ENCODE data around the gene RBFOX1. TPM values are rescaled to one million over a fixed set of nuclear protein-coding genes. Genes with fewer than 3 reads are reported as not detected.

RBFOX1 gene
- total RNA-seq, 4 donors from 2014 or later = not detected

DNA sequence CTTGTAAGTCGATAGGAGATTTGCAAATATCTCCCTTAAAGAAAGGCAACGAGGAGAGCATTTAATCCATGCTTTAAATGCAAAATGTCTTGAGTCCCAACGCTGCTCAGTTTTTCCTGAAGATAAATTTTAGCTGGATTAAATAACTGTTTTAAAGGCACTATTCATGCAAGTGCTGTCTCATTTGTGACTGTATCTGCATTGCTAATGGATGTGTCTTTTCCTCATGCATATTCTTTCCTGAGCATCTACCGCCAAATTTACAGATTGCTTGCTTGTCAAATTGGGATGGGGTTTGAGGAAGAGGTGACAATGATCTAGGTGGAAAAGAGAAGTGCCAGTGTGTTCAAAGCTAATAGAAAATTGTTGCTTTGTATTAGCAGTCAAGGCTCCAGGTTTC lies 106.9 kb downstream of the RBFOX1 start:
- intact Hi-C loops (cut with DNase I) = no loop called here
- peaks cover 0 to 6% (median 0%) of the 10 kb centered on the region in 4 donors for H3K27me3 ChIP-seq
- no peaks in the 10 kb centered on the region for H3K36me3 ChIP-seq
- no peaks in the 10 kb centered on the region for H3K9me3 ChIP-seq
- H3K27ac ChIP-seq (replicated peaks in 1 of 4) = no peak overlapping the region
- 37% methylated on average over 4 of the region's 4 CpGs for WGBS
- DNase-seq (ENCODE audit: extremely low spot score) = no peak
- H3K4me3 ChIP-seq = no peak overlapping the region
- TF ChIP-seq POLR2AphosphoS5 (IDR thresholded peaks at IDR 0.05) (no peak), POLR2A (IDR thresholded peaks at IDR 0.05; ENCODE audit: low read depth) (no peak), EP300 (IDR thresholded peaks at IDR 0.05) (no peak)
- TF ChIP-seq, protein P1, sequence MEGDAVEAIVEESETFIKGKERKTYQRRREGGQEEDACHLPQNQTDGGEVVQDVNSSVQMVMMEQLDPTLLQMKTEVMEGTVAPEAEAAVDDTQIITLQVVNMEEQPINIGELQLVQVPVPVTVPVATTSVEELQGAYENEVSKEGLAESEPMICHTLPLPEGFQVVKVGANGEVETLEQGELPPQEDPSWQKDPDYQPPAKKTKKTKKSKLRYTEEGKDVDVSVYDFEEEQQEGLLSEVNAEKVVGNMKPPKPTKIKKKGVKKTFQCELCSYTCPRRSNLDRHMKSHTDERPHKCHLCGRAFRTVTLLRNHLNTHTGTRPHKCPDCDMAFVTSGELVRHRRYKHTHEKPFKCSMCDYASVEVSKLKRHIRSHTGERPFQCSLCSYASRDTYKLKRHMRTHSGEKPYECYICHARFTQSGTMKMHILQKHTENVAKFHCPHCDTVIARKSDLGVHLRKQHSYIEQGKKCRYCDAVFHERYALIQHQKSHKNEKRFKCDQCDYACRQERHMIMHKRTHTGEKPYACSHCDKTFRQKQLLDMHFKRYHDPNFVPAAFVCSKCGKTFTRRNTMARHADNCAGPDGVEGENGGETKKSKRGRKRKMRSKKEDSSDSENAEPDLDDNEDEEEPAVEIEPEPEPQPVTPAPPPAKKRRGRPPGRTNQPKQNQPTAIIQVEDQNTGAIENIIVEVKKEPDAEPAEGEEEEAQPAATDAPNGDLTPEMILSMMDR (IDR thresholded peaks at IDR 0.05) = no peak
- no peaks in the 10 kb centered on the region for H3K4me1 ChIP-seq

DNA sequence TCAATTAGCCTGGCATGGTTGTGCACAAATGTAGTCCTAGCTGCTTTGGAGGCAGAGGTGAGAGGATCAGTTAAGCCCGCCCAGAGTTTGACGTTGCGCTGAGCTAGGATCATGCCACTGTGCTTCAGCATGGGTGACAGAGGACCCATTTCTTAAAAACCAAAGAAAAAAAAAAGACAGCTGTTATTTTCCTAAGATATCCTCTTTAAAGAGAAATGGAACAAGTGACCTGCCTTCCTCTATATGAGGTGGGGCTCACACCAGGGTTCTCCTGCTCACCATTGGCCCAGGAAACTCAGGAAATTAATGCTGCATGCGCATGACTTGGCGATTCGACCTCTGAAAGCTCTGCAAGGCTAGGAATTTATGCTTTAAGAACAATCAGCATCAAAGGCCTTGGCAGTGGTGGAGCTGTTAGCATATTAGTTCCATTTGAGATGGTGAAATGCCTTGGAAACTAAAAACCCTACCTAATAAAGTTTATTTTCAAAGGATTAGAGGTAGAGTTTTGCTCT lies 108.3 kb downstream of the RBFOX1 start:
- Histone ChIP-seq H3K4me3 (no peak overlapping the region), H3K27me3 (peaks cover 0 to 6% (median 0%) of the 10 kb centered on the region in 4 donors), H3K36me3 (no peaks in the 10 kb centered on the region), H3K9me3 (no peaks in the 10 kb centered on the region), H3K27ac (replicated peaks in 1 of 4) (no peak overlapping the region), H3K4me1 (no peaks in the 10 kb centered on the region)
- TF ChIP-seq POLR2A (IDR thresholded peaks at IDR 0.05; ENCODE audit: low read depth) (no peak), POLR2AphosphoS5 (IDR thresholded peaks at IDR 0.05) (no peak), EP300 (IDR thresholded peaks at IDR 0.05) (no peak)
- TF ChIP-seq, protein P1 (IDR thresholded peaks at IDR 0.05) = no peak
- DNase-seq (ENCODE audit: extremely low spot score) = no peak
- WGBS = 64% methylated on average over 6 of the region's 6 CpGs
- intact Hi-C loops (cut with DNase I) = no loop called here

DNA sequence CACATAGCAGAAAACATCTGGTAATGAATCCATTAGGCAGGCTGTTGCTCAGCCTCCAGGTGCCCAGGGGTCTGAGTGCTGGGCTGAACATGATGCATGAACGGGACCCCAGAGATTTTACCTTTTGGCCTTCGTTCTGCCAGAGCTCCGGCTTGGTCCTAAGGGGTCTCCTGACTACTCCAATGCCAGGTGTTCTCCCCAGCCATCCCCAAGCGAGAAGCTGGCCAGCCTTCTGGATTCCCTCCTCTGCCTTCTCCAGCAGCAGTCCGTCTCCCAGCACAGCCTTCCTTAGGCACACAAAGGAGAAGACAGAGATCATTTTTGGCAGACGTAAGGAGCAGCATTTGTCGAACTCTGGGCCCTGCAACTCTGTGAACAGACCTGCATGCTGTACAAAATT lies 109.4 kb downstream of the RBFOX1 start:
- no peak overlapping the region for H3K4me3 ChIP-seq
- no peaks in the 10 kb centered on the region for H3K9me3 ChIP-seq
- H3K4me1 ChIP-seq = no peaks in the 10 kb centered on the region
- no peaks in the 10 kb centered on the region for H3K36me3 ChIP-seq
- TF ChIP-seq, protein P1 (IDR thresholded peaks at IDR 0.05) = no peak
- TF ChIP-seq EP300 (IDR thresholded peaks at IDR 0.05) (no peak), POLR2A (IDR thresholded peaks at IDR 0.05; ENCODE audit: low read depth) (no peak), POLR2AphosphoS5 (IDR thresholded peaks at IDR 0.05) (no peak)
- H3K27me3 ChIP-seq = peaks cover 0 to 6% (median 0%) of the 10 kb centered on the region in 4 donors
- no peak for DNase-seq (ENCODE audit: extremely low spot score)
- no peak overlapping the region for H3K27ac ChIP-seq (replicated peaks in 1 of 4)
- intact Hi-C loops (cut with DNase I) = no loop called here
- WGBS = 77% methylated on average over 4 of the region's 7 CpGs

DNA sequence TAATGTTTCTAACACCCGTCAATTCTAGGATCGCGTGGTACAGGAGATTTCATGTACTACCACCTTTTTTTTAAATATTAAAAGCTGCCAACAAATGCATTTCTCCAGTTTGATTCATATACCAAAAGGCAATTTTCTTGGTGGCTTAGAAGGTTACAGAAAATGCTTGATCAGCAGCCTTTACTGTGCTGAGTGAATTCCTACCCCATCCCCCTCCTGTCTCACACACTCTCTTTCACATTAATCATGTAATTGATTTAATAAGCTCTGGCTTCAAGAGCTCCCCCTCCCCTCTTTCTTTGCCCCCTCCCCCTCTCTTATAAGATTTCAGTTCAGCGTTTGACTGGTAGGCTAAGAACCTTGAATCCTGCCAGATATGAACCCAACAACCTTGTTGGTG lies 110.5 kb downstream of the RBFOX1 start:
- 74% methylated on average over 4 of the region's 4 CpGs for WGBS
- no peaks in the 10 kb centered on the region for H3K36me3 ChIP-seq
- intact Hi-C loops (cut with DNase I) = no loop called here
- no peak for TF ChIP-seq POLR2AphosphoS5 (IDR thresholded peaks at IDR 0.05)
- no peak for TF ChIP-seq EP300 (IDR thresholded peaks at IDR 0.05)
- no peak for TF ChIP-seq POLR2A (IDR thresholded peaks at IDR 0.05; ENCODE audit: low read depth)
- TF ChIP-seq, protein P1 (IDR thresholded peaks at IDR 0.05) = no peak
- H3K4me1 ChIP-seq = no peaks in the 10 kb centered on the region
- no peak overlapping the region for H3K4me3 ChIP-seq
- H3K27me3 ChIP-seq = peaks cover 0 to 6% (median 0%) of the 10 kb centered on the region in 4 donors
- H3K9me3 ChIP-seq = no peaks in the 10 kb centered on the region
- no peak for DNase-seq (ENCODE audit: extremely low spot score)
- H3K27ac ChIP-seq (replicated peaks in 1 of 4) = no peak overlapping the region
